NCI-H226 (cell line): Measurements from ENCODE around the gene UBXN7.
A peak's percentile ranks its signal among the peaks of the same experiment; 100 is the strongest.
"Not testable (repeated sequence)": the region's sequence is repeated elsewhere in the genome, so short reads cannot be mapped to it uniquely, and the experiment has no call there.

Experiments used
- DNase-seq: peaks from one replicate; pipeline ENCODE4 v3.0.0-alpha.2; 2015

UBXN7 gene, protein sequence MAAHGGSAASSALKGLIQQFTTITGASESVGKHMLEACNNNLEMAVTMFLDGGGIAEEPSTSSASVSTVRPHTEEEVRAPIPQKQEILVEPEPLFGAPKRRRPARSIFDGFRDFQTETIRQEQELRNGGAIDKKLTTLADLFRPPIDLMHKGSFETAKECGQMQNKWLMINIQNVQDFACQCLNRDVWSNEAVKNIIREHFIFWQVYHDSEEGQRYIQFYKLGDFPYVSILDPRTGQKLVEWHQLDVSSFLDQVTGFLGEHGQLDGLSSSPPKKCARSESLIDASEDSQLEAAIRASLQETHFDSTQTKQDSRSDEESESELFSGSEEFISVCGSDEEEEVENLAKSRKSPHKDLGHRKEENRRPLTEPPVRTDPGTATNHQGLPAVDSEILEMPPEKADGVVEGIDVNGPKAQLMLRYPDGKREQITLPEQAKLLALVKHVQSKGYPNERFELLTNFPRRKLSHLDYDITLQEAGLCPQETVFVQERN

DNA sequence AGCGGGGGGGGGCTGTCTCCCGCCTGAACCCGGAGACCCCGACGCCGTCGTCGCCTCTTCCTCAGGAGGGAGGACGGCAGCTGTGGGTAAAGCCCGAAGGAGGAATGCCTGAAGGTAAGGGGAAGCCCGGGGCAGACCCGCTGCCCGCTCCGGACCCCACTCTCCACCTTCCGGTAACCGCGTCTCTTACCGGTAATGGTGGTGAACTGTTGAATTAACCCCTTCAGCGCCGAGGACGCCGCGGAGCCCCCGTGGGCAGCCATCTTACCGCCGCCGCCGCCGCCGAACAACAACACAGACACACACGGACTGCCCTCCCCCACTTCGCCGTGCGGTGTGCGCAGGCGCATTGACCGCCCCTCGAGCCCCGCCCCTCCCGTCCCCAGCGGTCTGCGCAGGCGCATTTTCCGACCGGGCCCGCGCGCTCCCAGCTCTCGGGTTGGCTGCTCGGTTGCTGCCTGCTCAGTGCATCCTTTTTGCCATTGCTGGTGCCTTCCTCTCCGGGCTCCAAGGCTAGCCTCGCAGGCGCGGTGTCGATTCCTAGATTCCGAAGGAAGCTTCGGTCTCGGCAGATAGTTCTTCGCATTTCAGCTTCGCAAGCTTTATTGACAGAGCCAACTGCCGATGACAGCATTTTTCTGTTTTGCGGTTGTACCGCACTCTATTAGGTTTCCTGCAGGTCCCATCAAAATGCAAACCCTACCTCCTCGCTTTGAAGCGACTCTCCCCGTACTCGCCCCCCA lies at the start of gene UBXN7:
Gene UBXN7 (minus strand): TSS at position 291 of the 743 bp plus-strand sequence. CDS start 28 bp downstream, at position 263.
- peak; percentile 78 for DNase-seq

- DNase-seq: no peak
Measured at GRCh38 chr3:196477678-196478077, 45.5 kb upstream of the UBXN7 start.

DNA sequence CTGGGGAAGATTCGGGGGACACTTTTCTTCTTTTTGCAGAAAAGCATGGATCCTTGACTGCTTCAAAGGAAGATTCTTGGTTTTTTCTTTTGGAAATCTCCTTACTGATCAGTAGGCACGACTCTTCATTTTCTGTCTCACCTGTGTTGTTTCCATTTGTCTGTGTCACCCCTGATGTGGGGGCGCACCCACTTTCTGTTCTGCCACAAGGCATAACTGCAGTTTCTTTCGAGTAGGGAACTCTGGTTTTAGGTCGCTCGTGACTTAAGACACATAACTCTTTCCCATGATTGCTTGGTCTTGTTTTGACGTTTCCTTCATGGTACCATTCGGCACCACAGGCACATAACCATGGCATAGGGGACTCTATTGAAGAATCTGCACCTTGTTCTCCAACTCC lies 40.1 kb upstream of the UBXN7 start:
- DNase-seq: no peak

DNA sequence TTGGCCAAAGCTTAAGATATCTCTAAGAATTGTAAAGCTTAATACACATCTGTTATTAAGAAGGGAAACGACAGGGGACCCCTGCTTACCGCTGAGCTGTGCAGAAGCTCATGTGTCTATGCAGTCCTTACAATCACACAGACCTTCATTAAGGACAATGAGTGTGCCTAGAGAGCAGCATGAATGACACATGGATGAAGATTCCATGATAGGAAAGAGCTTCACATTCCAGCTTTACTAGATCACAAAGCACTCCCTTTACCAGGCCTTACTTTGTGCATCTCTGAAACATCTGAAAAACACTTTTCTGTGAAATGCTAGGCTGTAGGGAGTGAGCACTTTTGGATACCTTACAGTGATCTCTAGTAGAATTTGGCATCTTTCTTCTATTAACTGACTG lies 39.3 kb upstream of the UBXN7 start:
- no peak for DNase-seq

GRCh38 chr3:196470182-196470581 lies 38.0 kb upstream of the UBXN7 start:
- DNase-seq: not testable (repeated sequence)

DNA sequence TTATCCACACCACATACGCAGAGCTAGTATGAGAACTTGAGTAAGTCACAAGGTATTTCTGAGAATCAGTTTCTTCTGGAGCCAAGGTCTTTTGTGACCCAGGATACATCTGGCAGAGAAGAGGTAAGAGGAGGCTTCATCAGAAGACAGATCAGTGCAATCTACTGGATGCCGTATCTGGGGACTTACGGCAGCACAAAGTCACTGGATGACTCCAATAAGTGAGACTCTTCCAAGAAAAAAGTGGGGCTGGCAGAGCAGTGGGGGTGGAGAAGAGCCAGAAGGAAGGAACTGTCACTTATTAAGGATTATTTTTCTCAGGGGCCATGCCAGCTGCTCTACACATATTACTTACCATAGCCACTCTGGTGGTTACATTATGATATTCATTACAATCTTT lies 31.6 kb upstream of the UBXN7 start:
- no peak for DNase-seq

GRCh38 chr3:196463478-196463756 lies 31.2 kb upstream of the UBXN7 start:
- DNase-seq: no peak

- not testable (repeated sequence) for DNase-seq
Measured at GRCh38 chr3:196462680-196463477, 30.7 kb upstream of the UBXN7 start.

- no peak for DNase-seq
Measured at GRCh38 chr3:196458063-196458462, 25.8 kb upstream of the UBXN7 start.

DNA sequence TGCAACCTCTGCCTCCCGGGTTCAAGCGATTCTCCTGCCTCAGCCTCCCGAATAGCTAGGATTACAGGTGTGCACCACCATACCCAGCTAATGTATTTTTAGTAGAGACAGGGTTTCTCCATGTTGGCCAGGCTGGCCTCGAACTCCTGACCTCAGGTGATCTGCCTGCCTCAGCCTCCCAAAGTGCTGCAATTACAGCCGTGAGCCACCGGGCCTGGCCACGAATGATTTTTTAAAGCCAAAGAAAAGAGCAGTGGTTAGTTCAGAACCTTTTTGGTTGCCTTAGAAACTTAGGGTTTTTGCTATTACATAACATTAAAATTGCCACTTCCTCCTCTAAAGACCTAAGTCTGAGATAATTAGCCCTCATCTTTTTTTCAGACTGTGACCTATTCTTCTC lies 25.2 kb upstream of the UBXN7 start:
- DNase-seq: not testable (repeated sequence)

GRCh38 chr3:196454935-196455334 lies 22.7 kb upstream of the UBXN7 start:
- no peak for DNase-seq

DNA sequence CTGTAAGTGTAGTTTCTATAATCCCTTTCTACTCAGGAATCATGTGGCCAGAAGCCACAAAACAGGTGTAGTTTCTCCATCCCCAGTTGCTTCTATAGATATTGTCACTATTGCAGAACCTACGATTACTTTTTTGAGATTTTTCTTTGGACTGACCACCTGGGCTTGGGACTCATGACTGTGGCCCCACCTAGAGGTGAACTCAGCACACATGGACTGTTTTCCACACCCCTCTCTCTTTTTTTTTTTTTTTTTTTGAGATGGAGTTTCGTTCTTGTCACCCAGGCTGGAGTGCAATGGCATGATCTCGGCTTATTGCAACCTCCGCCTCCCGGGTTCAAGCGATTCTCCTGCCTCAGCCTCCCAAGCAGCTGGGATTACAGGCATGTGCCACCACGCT lies 13.2 kb upstream of the UBXN7 start:
- not testable (repeated sequence) for DNase-seq

DNA sequence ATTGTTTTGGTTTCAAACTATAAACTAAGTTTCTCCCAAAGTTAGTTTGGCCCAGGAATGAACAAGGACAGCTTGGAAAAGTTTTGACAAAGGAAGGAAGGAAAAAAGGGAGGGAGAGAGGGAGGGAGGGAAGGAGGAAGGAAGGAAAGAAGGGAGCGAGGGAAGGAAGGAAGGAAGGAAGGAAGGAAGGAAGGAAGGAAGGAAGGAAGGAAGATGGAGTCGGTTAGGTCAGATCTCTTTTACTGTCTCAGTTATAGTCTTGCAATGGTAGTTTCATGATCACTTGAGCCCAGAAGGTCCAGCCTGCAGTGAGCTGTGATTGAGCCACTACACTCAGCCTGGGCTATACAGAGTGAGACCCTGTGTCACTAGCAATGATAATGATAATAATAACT lies 12.3 kb upstream of the UBXN7 start:
- DNase-seq: no peak

DNA sequence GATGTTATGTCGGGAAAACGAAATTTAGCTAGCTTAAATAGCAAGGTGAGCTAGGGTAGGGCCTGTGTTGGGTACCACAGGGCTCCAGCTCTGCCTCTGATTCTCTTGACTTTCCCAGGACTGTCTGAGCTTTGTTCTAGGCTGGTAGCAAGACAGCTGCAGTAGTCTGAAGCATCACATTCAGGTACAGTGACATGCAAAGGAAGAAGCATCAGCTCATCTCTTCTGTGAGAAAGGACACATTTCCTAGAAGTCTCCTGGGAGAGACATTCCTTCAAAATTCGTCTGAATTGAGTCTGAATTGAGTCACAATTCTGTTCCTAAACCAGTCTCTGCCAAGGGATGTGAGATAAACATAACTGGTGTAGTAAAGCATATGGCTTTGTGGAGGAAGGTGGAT lies 8.5 kb upstream of the UBXN7 start:
- DNase-seq: no peak

DNA sequence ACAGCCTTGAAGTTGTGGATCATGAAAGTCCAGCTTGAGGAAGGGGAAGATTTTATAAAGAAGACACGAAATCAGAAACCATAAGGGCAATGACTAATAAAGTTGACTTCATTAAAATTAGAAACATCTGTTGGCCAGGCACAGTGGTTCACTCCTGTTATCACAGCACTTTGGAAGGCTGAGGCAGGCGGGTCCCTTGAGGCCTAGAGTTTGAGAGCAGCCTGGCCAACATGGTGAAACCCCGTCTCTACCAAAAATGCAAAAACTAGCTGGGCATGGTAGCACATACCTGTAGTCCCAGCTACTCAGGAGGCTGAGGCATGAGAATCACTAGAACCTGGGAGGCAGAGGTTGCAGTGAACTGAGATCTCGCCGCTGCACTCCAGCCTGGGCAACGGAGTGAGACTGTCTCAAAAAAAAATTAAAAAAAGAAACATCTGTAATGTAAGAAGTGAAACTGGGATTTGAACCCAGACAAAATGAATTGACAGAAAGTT lies 7.9 kb upstream of the UBXN7 start:
- DNase-seq: no peak

DNA sequence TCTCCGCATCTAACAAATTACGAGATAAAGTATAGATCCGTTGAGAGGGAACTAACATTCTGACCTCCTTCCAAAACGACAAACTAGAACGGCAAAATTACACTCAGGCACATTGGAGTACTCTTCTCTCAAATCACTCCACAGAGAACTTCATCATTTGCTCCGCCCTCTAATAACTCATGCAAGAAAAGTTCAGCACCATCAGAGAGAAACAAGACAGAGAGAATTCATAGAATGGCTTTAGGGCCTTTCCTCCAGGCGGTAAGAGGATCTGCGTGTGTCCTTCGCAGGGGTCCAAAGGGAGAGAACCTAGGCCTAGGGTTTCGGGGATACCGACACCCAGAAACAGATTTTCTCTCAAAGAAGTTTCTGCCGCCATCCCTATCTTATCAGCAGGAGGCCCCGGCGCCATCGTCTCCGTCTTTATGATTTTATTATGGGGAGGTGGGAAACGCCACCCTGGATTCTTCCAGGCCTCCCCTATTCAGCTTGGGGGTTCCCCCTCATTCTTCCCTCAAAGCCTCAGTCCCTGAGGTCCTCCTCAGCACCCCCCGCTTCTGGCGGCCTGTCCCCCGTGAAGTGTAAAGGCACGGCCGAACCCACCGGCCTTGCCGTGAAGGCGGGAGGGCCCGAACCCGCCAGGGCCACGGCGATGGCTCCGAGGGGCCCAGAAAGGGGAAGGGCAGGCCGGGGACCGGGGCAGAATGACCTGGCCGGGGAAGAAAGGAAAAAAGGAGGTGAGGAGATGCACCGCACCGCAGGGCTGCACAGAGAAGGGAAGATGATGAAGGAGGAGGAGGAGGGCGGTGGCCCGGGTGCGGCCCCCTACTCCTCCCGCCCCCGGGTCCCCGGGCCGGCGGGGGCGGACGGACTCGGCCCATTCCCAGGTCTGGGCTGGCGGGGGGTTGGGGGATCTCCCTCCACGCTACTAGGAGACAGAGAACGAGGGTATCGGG lies 768 bp downstream of the UBXN7 start:
- peak; percentile 47 for DNase-seq

GRCh38 chr3:196428041-196428440 lies 4.2 kb downstream of the UBXN7 start:
- no peak for DNase-seq

GRCh38 chr3:196424421-196424820 lies 7.8 kb downstream of the UBXN7 start:
- DNase-seq: not testable (repeated sequence)

DNA sequence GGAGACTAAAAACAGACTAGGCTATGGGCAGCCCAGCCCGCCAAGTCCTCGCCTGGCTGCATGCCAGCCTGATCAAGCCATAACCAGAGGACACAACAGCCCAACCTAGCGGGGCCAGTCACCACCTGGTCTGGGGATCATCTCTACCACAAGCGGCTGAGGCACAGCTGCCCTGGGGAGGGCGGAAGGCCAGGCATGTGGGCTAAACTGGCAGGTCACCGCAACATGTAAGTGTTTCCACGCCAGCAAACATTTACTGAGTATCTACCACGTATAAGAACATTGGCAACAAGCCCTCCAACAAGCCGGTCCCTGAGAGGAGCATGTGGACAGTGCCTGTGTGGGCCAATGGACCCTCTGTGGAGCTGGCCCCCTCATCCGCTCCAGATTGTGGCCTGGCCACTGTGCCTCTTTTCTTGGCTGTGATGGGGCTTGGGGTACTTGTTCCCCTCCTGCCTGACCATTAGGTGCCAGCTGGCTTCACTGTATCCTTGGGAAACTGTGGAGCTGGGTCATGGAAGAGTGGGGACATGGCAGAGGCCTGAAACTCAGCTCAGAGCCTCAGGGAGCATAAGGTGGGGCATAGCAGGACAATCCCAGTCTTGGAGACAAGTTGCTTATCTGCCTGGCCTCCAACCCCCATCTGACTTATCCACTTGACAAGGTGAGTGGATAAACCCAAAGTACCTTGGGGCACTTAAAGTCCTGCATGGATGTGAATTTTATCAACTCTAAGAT lies 9.0 kb downstream of the UBXN7 start:
- no peak for DNase-seq

DNA sequence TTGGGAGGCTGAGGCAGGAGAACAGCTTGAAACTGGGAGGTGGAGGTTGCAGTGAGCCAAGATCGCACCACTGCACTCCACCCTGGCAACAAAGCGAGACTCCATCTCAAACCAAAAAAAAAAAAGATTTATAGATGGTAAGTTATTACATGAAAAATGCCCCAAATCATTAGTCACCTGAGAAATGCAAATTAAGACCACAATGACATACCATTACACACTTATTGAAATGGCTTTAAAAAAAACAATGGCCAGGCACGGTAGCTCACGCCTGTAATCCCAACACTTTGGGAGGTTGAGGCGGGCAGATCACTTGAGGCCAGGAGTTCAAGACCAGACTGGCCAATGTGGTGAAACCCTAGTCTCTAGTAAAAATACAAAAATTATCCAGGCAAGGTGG lies 10.6 kb downstream of the UBXN7 start:
- DNase-seq: not testable (repeated sequence)

- DNase-seq: no peak
Measured at GRCh38 chr3:196419386-196419785, 12.8 kb downstream of the UBXN7 start.
